Gastrocnemius medialis (tissue), 4 donors: ENCODE data around the gene PFKFB1.

Experiments used
- CTCF ChIP-seq, 5 experiments: fragments of 450-650 bp in 3 of 5; fragments of 200-600 bp in 2 of 5; sonication (generic) in 2 of 5; IDR thresholded peaks in 4 of 5; conservative IDR thresholded peaks in 1 of 5; 1 replicate in 4 of 5; 2 replicates in 1 of 5; pipeline ENCODE4 v1.5.1; 2016 to 2019; ENCODE audit warnings: antibody characterized with exemption in 5 of 5, mild to moderate bottlenecking in 3 of 5, moderate library complexity in 3 of 5
- POLR2A ChIP-seq, 2 donors: fragments of 450-650 bp; IDR thresholded peaks; one replicate each; pipeline ENCODE4 v1.6.1; 2017; ENCODE audit warnings: antibody characterized with exemption in 2 of 2, mild to moderate bottlenecking in 2 of 2, moderate library complexity in 2 of 2

GRCh38 chrX:54921427-54922021 is 72.5 kb downstream of the PFKFB1 start:
- TF ChIP-seq CTCF (IDR thresholded peaks at IDR 0.05 in 4 of 5, conservative IDR thresholded peaks at IDR 0.05 in 1 of 5) (no peak), POLR2A (IDR thresholded peaks at IDR 0.05) (no peak)
